ENCODE measurements around the gene KCNE2. TPM values are rescaled to one million over a fixed set of nuclear protein-coding genes. Genes with fewer than 3 reads are reported as not detected.

Gene KCNE2
- total RNA-seq, 6 donors from 2014 or later, result not detected

- WGBS, 2 donors, result 92 to 99% methylated on average over 5 of the region's 5 CpGs
- no peaks in the 10 kb centered on the region for H3K4me1 ChIP-seq
- no peak overlapping the region for H3K27ac ChIP-seq
- no peak for DNase-seq
- H3K4me3 ChIP-seq, result no peak overlapping the region
- no peaks in the 10 kb centered on the region for H3K9me3 ChIP-seq
- ATAC-seq (ENCODE audit: low FRiP score in 2 of 2), result no peak
- TF ChIP-seq, protein P1, sequence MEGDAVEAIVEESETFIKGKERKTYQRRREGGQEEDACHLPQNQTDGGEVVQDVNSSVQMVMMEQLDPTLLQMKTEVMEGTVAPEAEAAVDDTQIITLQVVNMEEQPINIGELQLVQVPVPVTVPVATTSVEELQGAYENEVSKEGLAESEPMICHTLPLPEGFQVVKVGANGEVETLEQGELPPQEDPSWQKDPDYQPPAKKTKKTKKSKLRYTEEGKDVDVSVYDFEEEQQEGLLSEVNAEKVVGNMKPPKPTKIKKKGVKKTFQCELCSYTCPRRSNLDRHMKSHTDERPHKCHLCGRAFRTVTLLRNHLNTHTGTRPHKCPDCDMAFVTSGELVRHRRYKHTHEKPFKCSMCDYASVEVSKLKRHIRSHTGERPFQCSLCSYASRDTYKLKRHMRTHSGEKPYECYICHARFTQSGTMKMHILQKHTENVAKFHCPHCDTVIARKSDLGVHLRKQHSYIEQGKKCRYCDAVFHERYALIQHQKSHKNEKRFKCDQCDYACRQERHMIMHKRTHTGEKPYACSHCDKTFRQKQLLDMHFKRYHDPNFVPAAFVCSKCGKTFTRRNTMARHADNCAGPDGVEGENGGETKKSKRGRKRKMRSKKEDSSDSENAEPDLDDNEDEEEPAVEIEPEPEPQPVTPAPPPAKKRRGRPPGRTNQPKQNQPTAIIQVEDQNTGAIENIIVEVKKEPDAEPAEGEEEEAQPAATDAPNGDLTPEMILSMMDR (IDR thresholded peaks at IDR 0.05), result no peak
- TF ChIP-seq POLR2AphosphoS5 (IDR thresholded peaks at IDR 0.05), result no peak
- TF ChIP-seq POLR2A (IDR thresholded peaks at IDR 0.05), result no peak
- TF ChIP-seq EP300 (IDR thresholded peaks at IDR 0.05), result no peak
- H3K36me3 ChIP-seq, result no peaks in the 10 kb centered on the region
- no peaks in the 10 kb centered on the region for H3K27me3 ChIP-seq
Observed at GRCh38 chr21:34355570-34355969, 8.2 kb upstream of the KCNE2 start.

DNA sequence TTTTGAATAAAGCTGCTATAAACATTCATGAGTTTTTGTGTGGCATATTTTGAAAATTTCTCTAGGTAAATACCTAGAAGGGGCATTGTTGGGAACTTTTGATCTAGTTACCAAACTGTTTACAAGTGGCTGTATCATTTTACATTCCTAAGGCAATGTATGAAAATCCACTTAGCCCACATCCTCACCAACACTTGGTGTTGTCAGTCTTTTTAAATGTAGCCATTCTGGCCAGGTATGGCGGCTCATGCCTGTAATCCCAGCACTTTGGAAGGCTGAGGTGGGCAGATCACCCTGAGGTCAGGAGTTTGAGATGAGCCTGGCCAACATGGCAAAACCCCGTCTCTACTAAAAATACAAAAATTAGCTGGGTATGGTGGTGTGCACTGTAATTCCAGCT is 5.9 kb upstream of the KCNE2 start:
- no peaks in the 10 kb centered on the region for H3K9me3 ChIP-seq
- TF ChIP-seq EP300 (IDR thresholded peaks at IDR 0.05) (no peak), POLR2AphosphoS5 (IDR thresholded peaks at IDR 0.05) (no peak), POLR2A (IDR thresholded peaks at IDR 0.05) (no peak)
- TF ChIP-seq, protein P1 (IDR thresholded peaks at IDR 0.05), result no peak
- H3K27me3 ChIP-seq, result no peaks in the 10 kb centered on the region
- WGBS, 2 donors, result 88 to 100% methylated on average over 2 of the region's 2 CpGs
- H3K4me3 ChIP-seq, result no peak overlapping the region
- no peaks in the 10 kb centered on the region for H3K36me3 ChIP-seq
- H3K27ac ChIP-seq, result no peak overlapping the region
- peaks cover 0 to 5% (median 0%) of the 10 kb centered on the region in 4 donors for H3K4me1 ChIP-seq
- ATAC-seq (ENCODE audit: low FRiP score in 2 of 2), result no peak
- no peak for DNase-seq

DNA sequence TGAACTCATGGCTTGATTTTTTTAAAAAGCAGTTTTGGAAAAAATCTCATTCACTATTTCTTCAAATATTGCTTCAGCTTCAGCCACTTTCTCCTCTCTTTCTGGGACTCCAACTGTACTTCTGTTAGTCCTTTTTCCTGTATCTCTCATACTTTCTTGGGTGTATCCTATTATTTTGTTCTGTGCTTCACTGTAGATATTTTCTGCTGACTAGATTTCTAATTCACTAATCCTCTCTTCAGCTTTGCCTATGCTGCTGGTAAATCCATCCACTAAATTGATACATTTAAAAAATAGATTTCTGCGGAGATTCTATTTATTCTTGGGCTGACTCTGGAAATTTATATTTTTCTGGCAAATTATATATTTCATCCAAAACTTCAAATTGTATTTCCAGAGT is 4.9 kb upstream of the KCNE2 start:
- WGBS, 2 donors, result 51 to 90% methylated on average over 1 of the region's 1 CpG
- peaks cover 0 to 5% (median 0%) of the 10 kb centered on the region in 4 donors for H3K4me1 ChIP-seq
- no peak for TF ChIP-seq POLR2AphosphoS5 (IDR thresholded peaks at IDR 0.05)
- TF ChIP-seq POLR2A (IDR thresholded peaks at IDR 0.05), result no peak
- TF ChIP-seq, protein P1 (IDR thresholded peaks at IDR 0.05), result no peak
- no peak for TF ChIP-seq EP300 (IDR thresholded peaks at IDR 0.05)
- DNase-seq, result no peak
- H3K27ac ChIP-seq, result no peak overlapping the region
- ATAC-seq (ENCODE audit: low FRiP score in 2 of 2), result no peak
- H3K36me3 ChIP-seq, result no peaks in the 10 kb centered on the region
- no peak overlapping the region for H3K4me3 ChIP-seq
- H3K27me3 ChIP-seq, result no peaks in the 10 kb centered on the region
- H3K9me3 ChIP-seq, result no peaks in the 10 kb centered on the region

DNA sequence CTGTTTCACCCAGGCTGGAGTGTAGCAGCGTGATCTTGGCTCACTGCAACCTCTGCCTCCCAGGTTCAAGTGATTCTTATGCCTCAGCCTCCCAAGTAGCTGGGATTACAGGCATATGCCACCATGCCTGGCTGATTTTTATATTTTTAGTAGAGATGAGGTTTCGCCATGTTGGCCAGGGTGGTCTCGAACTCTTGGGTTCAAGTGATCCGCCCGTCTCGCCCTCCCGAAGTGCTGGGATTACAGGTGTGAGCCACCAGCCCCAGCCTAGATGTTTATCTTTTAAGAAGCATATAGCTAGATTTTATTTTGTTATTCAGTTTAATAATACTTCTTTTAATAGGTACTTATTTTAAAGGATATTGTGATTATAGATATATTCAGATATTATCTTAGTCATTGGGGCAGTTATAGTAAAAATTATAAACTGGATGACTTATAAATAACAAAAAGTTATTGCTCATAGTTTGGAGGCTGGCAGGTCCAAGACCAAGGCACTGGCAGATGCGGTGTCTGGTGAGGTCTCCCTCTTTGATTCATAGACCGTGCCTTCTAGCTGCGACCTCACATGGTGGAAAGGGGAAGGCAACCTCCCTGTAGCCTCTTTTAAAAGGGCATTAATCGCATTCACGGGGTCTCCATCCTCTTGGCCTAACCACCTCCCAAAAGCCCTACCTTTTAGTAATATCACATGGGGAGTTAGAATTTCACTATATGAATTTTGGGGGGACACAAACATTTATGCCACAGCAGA is 3.1 kb upstream of the KCNE2 start:
- no peak overlapping the region for H3K4me3 ChIP-seq
- ATAC-seq (ENCODE audit: low FRiP score in 2 of 2) (no peak), DNase-seq (no peak)
- no peak overlapping the region for H3K27ac ChIP-seq
- no peaks in the 10 kb centered on the region for H3K27me3 ChIP-seq
- H3K9me3 ChIP-seq, result no peaks in the 10 kb centered on the region
- H3K36me3 ChIP-seq, result no peaks in the 10 kb centered on the region
- peaks cover 0 to 5% (median 0%) of the 10 kb centered on the region in 4 donors for H3K4me1 ChIP-seq
- WGBS, 2 donors, result 93% methylated on average over 12 of the region's 12 CpGs
- TF ChIP-seq, protein P1 (IDR thresholded peaks at IDR 0.05), result no peak
- TF ChIP-seq POLR2A (IDR thresholded peaks at IDR 0.05), result no peak
- TF ChIP-seq EP300 (IDR thresholded peaks at IDR 0.05), result no peak
- TF ChIP-seq POLR2AphosphoS5 (IDR thresholded peaks at IDR 0.05), result no peak

DNA sequence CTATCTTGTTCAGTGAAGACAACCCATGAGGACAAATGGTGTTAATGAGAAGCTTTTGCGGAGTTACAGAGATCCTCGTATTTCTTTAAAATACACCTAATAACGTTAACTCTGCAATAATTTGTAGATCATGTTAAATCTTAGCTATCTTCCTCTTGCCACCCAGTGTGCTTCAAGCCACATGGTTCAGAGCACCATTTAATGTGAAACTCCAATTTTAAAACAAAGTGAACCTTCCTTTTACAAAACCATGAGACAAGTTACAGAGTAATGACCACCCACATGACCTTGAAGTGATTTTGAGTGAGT is 1.7 kb upstream of the KCNE2 start:
- H3K4me1 ChIP-seq, result peaks cover 0 to 5% (median 0%) of the 10 kb centered on the region in 4 donors
- no peak for DNase-seq
- no peaks in the 10 kb centered on the region for H3K36me3 ChIP-seq
- ATAC-seq (ENCODE audit: low FRiP score in 2 of 2), result no peak
- no peak overlapping the region for H3K4me3 ChIP-seq
- H3K9me3 ChIP-seq, result no peaks in the 10 kb centered on the region
- 20 to 26% methylated on average over 3 of the region's 3 CpGs for WGBS, 2 donors
- H3K27me3 ChIP-seq, result no peaks in the 10 kb centered on the region
- no peak overlapping the region for H3K27ac ChIP-seq
- TF ChIP-seq POLR2A (IDR thresholded peaks at IDR 0.05) (no peak), POLR2AphosphoS5 (IDR thresholded peaks at IDR 0.05) (no peak), EP300 (IDR thresholded peaks at IDR 0.05) (no peak)
- TF ChIP-seq, protein P1 (IDR thresholded peaks at IDR 0.05), result no peak

Measured in upper lobe of left lung (tissue), 6 donors.